ENCODE data around the gene SATB1.

Gene SATB1

GRCh38 chr3:18425641-18426257 lies 610 bp upstream of the SATB1 start:
- in situ Hi-C loops (cut with HindIII; ENCODE audit: low pct_unique_long_range_greater_than_20kb, low sequenced_read_pairs) = no loop called here
- DNase-seq (ENCODE audit: low read depth in 1 of 2, low spot score in 1 of 2) = peak in 1 of 2 experiments; percentile 90
- TF ChIP-seq JUND (IDR thresholded peaks at IDR 0.05; ENCODE audit: low read depth) = no peak

- DNase-seq (ENCODE audit: low read depth in 1 of 2, low spot score in 1 of 2) = no peak
- in situ Hi-C loops (cut with HindIII; ENCODE audit: low pct_unique_long_range_greater_than_20kb, low sequenced_read_pairs) = no loop called here
- no peak for TF ChIP-seq JUND (IDR thresholded peaks at IDR 0.05; ENCODE audit: low read depth)
These were observed 868 bp downstream of the SATB1 start for GRCh38 chr3:18424213-18424728.

GRCh38 chr3:18423401-18424212 lies 1.5 kb downstream of the SATB1 start:
- no peak for TF ChIP-seq JUND (IDR thresholded peaks at IDR 0.05; ENCODE audit: low read depth)
- in situ Hi-C loops (cut with HindIII; ENCODE audit: low pct_unique_long_range_greater_than_20kb, low sequenced_read_pairs) = no loop called here
- peak in 1 of 2 experiments; percentile 69 for DNase-seq (ENCODE audit: low read depth in 1 of 2, low spot score in 1 of 2)

GRCh38 chr3:18422972-18423371 lies 2.2 kb downstream of the SATB1 start:
- in situ Hi-C loops (cut with HindIII; ENCODE audit: low pct_unique_long_range_greater_than_20kb, low sequenced_read_pairs) = no loop called here
- DNase-seq (ENCODE audit: low read depth in 1 of 2, low spot score in 1 of 2) = no peak
- no peak; the same call in 1 of the 2 replicates for TF ChIP-seq JUND (IDR thresholded peaks at IDR 0.05; ENCODE audit: low read depth)

GRCh38 chr3:18420555-18420954 lies 4.6 kb downstream of the SATB1 start:
- peak; percentile 90 for TF ChIP-seq JUND (IDR thresholded peaks at IDR 0.05; ENCODE audit: low read depth)
- peak in 1 of 2 experiments; percentile 94 for DNase-seq (ENCODE audit: low read depth in 1 of 2, low spot score in 1 of 2)
- in situ Hi-C loops (cut with HindIII; ENCODE audit: low pct_unique_long_range_greater_than_20kb, low sequenced_read_pairs) = no loop called here

- in situ Hi-C loops (cut with HindIII; ENCODE audit: low pct_unique_long_range_greater_than_20kb, low sequenced_read_pairs) = no loop called here
- peak in 1 of 2 experiments; percentile 68 for DNase-seq (ENCODE audit: low read depth in 1 of 2, low spot score in 1 of 2)
- no peak for TF ChIP-seq JUND (IDR thresholded peaks at IDR 0.05; ENCODE audit: low read depth)
These were observed 5.9 kb downstream of the SATB1 start for GRCh38 chr3:18419232-18419631.

GRCh38 chr3:18417904-18418572 lies 7.1 kb downstream of the SATB1 start:
- no peak for TF ChIP-seq JUND (IDR thresholded peaks at IDR 0.05; ENCODE audit: low read depth)
- in situ Hi-C loops (cut with HindIII; ENCODE audit: low pct_unique_long_range_greater_than_20kb, low sequenced_read_pairs) = no loop called here

GRCh38 chr3:18416332-18416731 lies 8.8 kb downstream of the SATB1 start:
- TF ChIP-seq JUND (IDR thresholded peaks at IDR 0.05; ENCODE audit: low read depth) = no peak
- in situ Hi-C loops (cut with HindIII; ENCODE audit: low pct_unique_long_range_greater_than_20kb, low sequenced_read_pairs) = no loop called here
- DNase-seq (ENCODE audit: low read depth in 1 of 2, low spot score in 1 of 2) = no peak

More at GRCh38 chr3:18417904-18418572, 7.1 kb downstream of the SATB1 start:
- no peak for DNase-seq (ENCODE audit: low read depth in 1 of 2, low spot score in 1 of 2)

- DNase-seq (ENCODE audit: low read depth in 1 of 2, low spot score in 1 of 2) = no peak
- TF ChIP-seq JUND (IDR thresholded peaks at IDR 0.05; ENCODE audit: low read depth) = no peak
- in situ Hi-C loops (cut with HindIII; ENCODE audit: low pct_unique_long_range_greater_than_20kb, low sequenced_read_pairs) = no loop called here
These were observed 9.3 kb downstream of the SATB1 start for GRCh38 chr3:18415839-18416238.

- in situ Hi-C loops (cut with HindIII; ENCODE audit: low pct_unique_long_range_greater_than_20kb, low sequenced_read_pairs) = no loop called here
These were observed 10.0 kb downstream of the SATB1 start for GRCh38 chr3:18415167-18415566.

GRCh38 chr3:18412684-18413083 lies 12.5 kb downstream of the SATB1 start:
- TF ChIP-seq JUND (IDR thresholded peaks at IDR 0.05; ENCODE audit: low read depth) = no peak
- in situ Hi-C loops (cut with HindIII; ENCODE audit: low pct_unique_long_range_greater_than_20kb, low sequenced_read_pairs) = no loop called here
- no peak for DNase-seq (ENCODE audit: low read depth in 1 of 2, low spot score in 1 of 2)

More at GRCh38 chr3:18415167-18415566, 10.0 kb downstream of the SATB1 start:
- no peak for DNase-seq (ENCODE audit: low read depth in 1 of 2, low spot score in 1 of 2)
- no peak for TF ChIP-seq JUND (IDR thresholded peaks at IDR 0.05; ENCODE audit: low read depth)

- no peak for DNase-seq (ENCODE audit: low read depth in 1 of 2, low spot score in 1 of 2)
- in situ Hi-C loops (cut with HindIII; ENCODE audit: low pct_unique_long_range_greater_than_20kb, low sequenced_read_pairs) = no loop called here
- no peak for TF ChIP-seq JUND (IDR thresholded peaks at IDR 0.05; ENCODE audit: low read depth)
These were observed 13.6 kb downstream of the SATB1 start for GRCh38 chr3:18411541-18411940.

Data from T47D (cell line).